Stimulated activated CD8-positive, alpha-beta memory T cell treated with anti-CD3 and anti-CD28 coated beads, Interleukin-15, amount 100 ng/mL, for 48 hours (primary cell): ENCODE data around the gene SUSD3.

ENCODE experiments used
- DNase-seq, 2 donors: peaks; one replicate each; pipeline ENCODE4 v3.0.0-alpha.2; 2020; ENCODE audit warnings: low read depth in 2 of 2

Gene SUSD3

DNA sequence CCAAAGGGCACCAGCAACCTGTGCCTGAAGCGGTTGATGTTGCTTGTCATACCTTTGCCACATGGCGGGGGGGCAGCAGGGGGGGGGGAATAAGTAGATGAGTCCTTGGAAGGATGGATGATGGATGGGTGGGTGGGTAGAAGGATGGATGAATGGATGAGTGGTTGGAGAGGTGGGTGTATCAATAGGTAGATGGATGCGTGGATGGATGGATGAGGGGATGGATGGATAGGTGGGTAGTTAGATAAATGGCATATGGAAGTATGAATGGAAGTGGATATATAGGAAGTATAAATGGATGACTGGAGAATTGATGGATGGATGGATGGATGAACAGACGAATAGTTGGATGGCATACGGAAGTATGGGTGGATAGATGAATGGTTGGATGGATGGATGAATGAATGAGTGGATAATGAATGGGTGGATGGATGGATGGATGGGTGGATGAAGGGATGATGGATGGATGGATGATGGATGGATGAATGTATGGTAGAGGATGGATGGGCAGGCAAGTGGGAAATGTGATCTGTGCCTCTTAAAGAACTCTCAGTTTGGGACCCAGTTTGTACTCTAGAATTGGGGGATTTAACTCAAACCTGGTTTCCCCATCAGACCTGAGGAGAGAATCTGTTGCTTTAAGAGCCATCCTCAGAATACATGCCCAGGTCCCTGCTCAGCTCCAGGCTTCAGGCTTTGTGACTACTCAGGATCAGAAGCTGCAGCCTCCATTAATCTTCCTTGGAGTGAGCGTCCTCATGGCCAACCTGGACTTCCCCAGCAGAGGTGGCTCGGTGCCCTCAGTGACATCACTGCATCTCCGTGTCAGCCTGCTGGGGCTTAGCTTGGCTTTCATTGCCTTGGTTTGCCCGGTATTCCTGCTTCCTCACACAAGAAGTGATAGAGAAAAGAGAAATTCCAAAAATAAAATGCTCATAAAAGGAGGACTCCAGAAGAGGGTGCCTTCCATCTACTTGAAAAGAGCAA lies 27.6 kb upstream of the SUSD3 start:
- no peak for DNase-seq

DNA sequence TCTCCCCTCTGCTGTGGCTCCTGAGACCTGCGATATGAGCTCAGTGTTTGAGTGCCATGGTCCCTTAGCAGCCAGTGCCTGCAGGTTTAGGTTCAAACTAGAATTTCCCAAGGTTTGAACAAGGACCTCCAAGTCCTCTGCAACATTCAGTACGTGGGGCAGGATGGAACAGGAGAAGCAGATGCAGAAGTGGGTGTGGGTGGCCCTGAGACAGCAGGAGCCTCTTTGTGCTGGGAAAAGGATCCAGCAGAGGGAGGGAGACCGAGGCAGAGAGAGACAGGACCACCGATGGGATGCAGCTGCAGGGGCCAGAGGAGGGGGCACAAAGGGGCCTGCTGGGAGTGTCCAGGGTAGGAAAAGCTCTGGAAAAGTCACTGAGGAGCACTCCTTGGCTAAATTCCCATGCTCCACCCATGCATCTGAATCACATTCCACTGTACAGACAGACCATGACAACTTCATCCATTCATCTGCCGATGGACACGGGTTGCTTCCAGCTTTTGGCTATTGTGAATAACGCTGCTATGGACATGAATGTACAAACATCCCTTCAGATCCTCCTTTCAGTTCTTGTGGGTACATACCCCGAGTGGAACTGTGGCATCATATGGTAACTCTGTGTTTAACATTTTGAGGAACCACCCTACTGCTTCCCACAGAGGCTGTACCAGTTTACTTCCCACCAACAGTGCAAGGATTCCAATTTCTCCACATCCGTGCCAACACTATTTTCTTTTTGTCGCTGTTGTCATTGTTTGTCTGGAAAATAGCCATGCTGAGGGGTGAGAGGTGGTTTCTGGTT lies 26.7 kb upstream of the SUSD3 start:
- no peak for DNase-seq

GRCh38 chr9:93032545-93032944 lies 26.0 kb upstream of the SUSD3 start:
- DNase-seq: no peak

DNA sequence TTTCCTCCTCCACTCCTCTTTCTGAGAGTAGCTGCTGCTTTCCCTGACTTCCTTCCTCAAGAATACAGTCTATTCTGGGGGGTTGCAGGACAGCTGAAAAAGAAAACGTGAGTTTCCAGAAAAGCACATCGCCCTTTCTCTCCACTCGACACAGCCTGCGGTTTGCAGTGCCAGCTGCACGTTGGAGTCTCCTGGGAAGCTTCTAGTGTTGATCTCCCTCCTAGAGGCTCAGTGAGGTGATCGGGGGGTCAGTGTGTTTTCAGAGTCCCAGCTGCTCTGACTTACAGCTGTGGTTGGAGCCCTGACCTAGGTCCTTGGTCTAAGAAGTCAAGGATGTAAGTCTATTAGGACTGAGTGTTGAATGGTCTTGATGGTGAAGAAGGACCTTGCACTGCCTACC lies 25.0 kb upstream of the SUSD3 start:
- DNase-seq: no peak

DNA sequence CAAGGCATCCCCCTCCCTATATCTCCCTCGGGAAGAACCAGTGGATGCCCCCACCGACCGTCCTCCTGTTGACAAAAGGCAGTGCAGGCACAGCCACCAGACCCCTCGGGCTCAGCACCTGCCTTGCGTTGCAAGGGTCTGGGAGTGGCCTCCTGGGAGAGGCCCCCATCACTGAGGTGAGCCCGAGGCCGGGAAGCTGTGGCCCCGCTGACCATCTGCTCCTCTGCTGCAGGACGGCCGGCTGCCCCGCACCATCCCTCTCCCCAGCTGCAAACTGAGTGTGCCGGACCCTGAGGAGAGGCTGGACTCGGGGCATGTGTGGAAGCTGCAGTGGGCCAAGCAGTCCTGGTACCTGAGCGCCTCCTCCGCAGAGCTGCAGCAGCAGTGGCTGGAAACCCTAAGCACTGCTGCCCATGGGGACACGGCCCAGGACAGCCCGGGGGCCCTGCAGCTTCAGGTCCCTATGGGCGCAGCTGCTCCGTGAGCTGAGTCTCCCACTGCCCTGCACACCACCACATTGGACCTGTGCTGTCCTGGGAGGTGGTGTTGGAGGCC lies 23.3 kb upstream of the SUSD3 start:
- DNase-seq: no peak

GRCh38 chr9:93035821-93036351 lies 22.6 kb upstream of the SUSD3 start:
- DNase-seq: no peak

DNA sequence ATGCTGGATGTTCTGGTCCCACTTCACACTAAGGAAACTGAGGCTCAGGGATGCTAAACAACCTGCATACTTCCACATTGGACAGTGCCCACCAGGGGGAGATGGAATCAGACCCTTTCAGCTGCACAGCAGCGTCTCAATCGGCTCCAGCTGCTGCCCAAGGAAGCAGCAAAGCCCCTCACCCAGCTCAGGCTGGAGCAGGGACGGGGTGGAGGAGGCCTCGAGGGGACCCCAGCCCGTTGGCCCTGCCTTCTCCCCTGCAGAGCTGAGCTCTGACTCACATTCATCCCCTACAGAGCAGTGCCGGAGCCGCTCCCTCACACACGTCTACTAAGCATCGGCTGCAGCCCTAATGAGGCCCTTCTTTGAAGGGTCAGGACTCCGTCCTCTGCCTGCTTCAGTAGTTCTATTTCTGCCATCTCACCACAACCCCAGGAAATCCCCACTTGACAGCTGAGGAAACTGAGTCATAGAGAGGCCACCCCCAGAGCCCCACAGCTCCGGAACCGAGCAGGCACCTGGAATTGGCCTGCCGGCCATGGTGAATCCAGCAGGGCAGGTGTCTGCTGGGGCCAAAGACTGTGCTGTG lies 21.5 kb upstream of the SUSD3 start:
- DNase-seq: no peak

DNA sequence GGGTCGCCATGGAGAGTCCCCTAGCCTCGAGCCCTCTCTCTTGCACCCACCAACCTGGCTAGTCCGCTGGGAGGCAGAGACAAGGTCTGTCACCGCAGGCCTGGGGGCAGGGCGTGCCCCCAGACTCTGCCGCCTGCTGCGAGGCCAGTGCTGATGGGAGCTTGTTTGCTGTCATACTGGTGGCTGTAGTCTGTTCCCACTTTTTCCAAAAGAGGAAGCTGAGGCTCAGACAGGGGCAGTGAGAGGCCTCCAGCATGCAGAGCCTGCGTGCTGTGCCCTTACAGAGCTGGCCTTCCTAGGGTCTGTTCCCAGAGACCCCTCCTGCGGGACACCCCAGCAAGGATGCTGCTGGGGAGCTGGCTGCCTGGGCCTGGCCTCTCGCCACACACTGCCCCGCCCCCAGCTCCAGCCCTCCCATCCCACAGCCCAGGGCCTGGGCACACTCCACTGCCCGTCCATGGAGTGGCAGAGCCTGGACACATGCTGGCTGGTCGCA lies 21.0 kb upstream of the SUSD3 start:
- DNase-seq: no peak

- DNase-seq: no peak
Measured at GRCh38 chr9:93038918-93039317, 19.6 kb upstream of the SUSD3 start.

GRCh38 chr9:93039456-93039855 lies 19.0 kb upstream of the SUSD3 start:
- DNase-seq: no peak

- no peak for DNase-seq
Measured at GRCh38 chr9:93039976-93040375, 18.5 kb upstream of the SUSD3 start.

- DNase-seq: no peak
Measured at GRCh38 chr9:93040409-93040808, 18.1 kb upstream of the SUSD3 start.

GRCh38 chr9:93041108-93041802 lies 17.2 kb upstream of the SUSD3 start:
- no peak for DNase-seq

GRCh38 chr9:93043122-93043521 lies 15.4 kb upstream of the SUSD3 start:
- DNase-seq: no peak

GRCh38 chr9:93045521-93045920 lies 13.0 kb upstream of the SUSD3 start:
- no peak for DNase-seq

GRCh38 chr9:93048566-93049448 lies 9.7 kb upstream of the SUSD3 start:
- no peak for DNase-seq

GRCh38 chr9:93049491-93049890 lies 9.0 kb upstream of the SUSD3 start:
- DNase-seq: no peak

DNA sequence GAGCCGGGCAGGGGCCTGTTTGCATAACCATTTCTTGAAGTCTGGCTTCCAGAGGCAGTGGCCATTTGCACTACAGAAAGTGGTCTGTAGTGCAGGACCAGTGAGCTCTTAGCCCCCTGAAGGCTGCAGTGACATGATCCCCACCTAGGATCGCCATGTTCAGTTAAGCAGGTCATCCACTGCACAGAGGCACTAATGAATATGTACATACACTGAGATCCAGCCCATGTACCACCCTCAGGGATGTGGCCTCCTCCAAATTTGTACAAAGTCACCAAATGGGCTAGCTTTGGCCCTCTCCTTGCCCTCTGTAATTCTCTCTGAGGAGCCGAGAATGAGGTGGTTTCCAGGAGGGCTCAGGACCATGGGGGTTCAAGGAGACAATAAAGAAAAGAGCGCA lies 8.3 kb upstream of the SUSD3 start:
- DNase-seq: no peak

GRCh38 chr9:93051680-93052089 lies 6.8 kb upstream of the SUSD3 start:
- DNase-seq: no peak
